Measurements from ENCODE around the gene NCOA4. TPM values are rescaled to one million over a fixed set of nuclear protein-coding genes. Genes with fewer than 3 reads are reported as not detected.
A peak's percentile ranks its signal among the peaks of the same experiment; 100 is the strongest.
"Not testable (repeated sequence)": the region's sequence is repeated elsewhere in the genome, so short reads cannot be mapped to it uniquely, and the experiment has no call there.

Gene NCOA4
- total RNA-seq, 1 experiment from 2014 or later: 101 TPM

DNA sequence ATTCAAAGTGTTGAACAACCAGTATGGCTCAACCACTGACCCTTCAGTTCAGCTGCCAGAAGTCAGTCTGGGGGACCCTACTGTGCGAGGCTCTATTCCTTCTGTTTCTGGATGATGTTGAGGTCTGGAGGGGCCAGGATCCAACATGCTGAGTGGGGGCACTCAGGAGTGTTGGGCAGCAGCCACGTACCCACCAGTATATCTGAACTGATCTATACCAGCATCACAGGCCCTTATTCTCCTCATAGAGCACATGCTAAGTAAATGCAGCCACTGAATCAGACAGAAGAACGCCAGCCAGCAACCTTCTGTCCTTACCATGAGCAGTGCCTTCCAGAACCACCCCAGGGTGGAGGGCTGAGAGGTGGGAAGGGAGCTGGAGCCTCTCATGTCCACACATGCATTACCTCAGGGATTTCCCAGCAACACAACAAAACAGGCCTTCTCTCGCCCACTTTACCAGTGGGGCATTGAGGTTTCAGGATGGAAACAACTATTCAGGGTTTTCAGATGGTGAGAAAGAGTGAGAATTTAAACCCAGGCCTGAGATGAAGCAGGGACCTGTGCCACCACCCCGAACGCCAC is 22.5 kb upstream of the NCOA4 start:
- no peak for DNase-seq (ENCODE audit: extremely low read depth, low read depth)

DNA sequence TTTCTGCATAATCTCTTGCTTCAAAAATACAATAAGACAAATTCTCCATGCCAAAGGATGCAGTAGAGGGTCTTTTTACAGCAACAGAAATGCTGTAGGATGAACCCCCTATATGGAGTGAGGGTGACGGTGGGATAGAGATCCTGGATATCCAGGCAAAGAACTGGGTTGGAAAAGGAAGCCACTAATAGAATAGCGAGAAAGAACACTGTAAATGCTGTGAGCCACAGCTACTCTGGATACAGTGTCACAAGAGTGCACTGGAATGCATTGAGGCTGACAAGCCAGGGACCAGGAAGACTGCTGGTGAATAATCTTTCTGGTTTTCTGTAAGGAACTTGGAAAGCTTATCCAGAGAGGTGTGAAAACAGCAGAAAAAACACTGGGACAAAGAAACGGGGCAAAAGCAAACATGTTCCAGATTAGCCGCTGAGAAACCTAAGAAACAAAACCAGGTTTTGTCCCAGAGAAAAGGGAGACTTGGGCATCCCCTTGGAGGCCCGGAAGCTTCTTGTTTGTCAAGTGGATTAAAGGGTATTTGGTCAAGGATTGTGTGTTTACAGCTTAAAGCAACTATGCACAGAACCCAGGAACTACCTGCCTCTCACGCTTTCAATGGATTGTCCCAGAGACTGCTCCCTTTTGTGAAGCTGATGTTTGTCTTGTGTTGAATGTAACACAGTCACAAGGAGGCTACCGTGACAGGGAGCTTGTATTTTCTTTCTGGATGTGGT is 21.8 kb upstream of the NCOA4 start:
- DNase-seq (ENCODE audit: extremely low read depth, low read depth): no peak

DNA sequence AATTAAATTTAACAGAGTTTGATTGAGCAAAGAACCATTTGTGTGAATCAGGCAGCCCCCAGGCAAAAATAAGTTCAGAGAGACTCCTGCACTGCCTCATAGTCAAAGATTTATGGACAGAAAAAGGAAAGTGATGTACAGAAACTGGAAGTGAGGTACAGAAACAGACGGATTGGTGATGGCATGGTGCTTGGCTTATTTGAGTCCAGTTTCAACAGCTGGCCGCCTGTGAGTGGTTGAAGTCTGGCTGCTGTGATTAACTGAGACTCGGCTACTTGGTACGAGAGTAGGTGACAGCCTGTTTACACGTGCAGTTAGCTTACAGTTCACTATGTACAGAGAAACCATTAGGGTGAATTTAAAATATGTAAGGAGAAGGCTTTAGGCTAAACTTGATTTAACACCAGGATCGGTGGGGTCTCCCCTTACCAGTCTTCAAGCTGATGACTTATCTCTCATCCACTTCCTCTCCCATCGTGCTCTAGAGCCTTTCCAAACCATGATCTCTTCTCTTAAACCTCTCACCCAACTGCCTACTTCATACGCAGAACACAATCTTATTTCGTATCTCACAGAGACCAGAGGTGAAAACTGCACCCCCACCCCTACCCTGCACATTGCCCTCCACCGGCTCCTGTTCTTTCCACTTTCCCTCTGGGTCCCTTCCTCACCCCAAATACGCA is 20.7 kb upstream of the NCOA4 start:
- no peak for DNase-seq (ENCODE audit: extremely low read depth, low read depth)

DNA sequence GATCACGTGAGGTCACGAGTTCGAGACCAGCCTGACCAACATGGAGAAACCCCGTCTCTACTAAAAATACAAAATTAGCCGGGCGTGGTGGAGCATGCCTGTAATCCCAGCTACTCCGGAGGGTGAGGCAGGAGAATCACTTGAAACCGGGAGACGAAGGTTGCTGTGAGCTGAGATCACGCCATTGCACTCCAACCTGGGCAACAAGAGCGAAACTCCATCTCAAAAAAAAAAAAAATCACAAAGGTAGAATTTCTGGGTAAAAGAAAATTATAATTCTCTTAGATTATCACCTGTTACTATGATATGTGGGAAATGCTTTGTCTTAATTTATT is 19.0 kb upstream of the NCOA4 start:
- DNase-seq (ENCODE audit: extremely low read depth, low read depth): not testable (repeated sequence)

DNA sequence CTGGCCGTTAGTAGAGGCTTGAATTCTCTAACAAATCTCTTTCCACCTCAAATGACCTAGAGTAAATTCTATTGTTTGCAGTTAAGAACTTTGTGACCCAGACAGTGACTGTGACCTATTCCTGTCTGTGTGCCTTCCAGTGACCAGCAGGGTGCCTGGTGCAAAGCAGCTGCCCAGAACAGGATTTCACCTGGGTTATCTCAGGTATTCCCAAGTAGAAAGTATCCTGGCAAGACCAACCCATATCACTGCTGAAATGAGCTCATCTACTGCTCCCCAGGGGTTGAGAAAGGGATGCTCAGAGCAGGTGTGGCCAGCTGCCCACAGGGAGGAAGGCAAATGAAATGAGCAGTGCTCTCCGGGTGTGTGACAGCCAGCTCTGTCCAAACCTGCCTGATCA is 17.7 kb upstream of the NCOA4 start:
- DNase-seq (ENCODE audit: extremely low read depth, low read depth): no peak

DNA sequence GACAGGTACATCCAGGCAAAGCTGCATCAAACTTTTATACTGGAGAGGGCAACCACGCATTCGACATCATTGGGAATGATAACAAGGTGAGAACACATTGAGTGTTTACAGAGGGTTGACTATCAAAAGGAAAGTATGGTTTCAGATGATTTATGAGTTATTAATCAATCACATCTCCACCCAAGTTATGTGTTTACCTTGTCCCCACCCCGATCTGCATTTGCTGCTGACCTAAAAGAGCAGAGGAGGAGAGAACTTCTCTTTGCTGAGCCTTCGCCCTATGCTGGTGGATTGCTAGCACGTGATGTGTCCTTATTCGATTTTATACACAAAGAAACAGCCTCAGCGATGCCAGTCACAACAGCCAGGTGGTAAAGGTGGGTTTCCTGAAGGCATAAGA is 15.8 kb upstream of the NCOA4 start, which contains the start of gene MSMB:
TSS of gene MSMB (minus strand) at position 9 of the 400 bp plus-strand sequence. CDS start 32 bp downstream, outside the sequence.
- no peak for DNase-seq (ENCODE audit: extremely low read depth, low read depth)

DNA sequence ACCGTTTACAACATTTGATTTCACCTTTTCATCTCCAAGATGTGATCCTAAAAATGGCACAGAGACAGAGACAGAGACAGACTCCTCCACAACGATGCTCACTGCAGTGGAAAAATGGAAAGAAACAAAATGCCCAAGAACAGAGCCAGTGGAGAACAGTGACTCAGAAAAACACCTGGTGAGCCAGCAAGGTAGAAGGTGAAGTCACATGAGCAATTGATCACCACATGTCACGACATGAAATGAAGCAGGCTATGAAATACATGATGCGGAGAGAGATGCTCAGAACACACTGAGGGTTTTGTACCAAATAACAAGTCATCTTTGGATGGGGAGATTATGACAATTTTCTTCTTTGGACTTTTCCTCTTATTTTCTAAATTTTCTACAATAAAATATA is 12.1 kb upstream of the NCOA4 start:
- DNase-seq (ENCODE audit: extremely low read depth, low read depth): no peak

DNA sequence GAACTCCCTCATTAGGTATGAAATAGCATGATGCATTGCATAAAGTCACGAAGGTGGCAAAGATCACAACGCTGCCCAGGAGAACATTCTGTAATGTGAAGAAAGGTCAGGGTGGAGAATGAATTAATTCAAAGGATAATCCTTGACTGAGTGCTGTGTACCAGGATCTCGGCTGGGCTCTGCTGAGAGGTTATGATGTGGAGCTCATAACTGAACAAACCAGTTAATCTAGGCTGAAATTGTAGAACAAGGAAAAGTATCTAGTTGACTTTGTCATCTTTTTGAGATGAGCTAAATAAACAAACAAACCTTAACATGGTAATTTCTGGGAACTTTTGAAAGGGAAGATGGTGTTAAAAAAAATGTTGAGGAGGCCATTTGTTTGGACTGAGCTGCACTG is 9.6 kb upstream of the NCOA4 start:
- no peak for DNase-seq (ENCODE audit: extremely low read depth, low read depth)

DNA sequence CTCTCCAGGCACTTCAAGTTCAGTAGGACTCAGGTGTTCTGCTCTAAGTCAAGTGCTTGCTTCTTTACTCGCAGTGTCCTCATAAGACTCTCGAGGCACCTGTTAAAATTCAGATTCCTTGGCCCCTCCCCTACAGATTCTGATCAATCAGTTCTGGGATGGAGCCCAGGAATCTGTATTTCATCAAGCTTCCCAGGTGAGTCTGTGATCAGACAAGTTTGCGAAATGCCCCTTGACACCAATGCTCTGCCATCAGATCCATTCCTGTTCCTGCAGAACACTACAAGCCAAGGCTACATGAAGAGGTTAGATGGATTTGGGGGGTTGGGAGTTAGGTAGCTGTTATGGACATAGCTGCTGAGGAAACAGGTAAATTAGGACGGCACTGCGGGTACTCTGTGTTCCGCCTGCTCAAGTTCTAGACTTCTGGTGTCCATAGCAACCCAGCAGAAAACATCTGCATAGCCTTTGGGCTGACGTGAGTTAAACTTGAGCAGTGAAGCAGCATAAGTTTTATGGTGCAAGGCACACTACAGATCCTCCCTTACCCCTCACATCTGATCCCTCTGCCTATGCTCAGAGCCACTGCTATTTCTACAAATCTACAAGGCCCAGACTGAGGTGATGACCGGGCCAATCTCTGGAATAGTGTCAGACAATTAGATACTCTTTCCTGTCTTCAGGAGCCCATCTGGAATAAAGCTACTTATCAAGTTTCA is 6.8 kb upstream of the NCOA4 start:
- no peak for DNase-seq (ENCODE audit: extremely low read depth, low read depth)

DNA sequence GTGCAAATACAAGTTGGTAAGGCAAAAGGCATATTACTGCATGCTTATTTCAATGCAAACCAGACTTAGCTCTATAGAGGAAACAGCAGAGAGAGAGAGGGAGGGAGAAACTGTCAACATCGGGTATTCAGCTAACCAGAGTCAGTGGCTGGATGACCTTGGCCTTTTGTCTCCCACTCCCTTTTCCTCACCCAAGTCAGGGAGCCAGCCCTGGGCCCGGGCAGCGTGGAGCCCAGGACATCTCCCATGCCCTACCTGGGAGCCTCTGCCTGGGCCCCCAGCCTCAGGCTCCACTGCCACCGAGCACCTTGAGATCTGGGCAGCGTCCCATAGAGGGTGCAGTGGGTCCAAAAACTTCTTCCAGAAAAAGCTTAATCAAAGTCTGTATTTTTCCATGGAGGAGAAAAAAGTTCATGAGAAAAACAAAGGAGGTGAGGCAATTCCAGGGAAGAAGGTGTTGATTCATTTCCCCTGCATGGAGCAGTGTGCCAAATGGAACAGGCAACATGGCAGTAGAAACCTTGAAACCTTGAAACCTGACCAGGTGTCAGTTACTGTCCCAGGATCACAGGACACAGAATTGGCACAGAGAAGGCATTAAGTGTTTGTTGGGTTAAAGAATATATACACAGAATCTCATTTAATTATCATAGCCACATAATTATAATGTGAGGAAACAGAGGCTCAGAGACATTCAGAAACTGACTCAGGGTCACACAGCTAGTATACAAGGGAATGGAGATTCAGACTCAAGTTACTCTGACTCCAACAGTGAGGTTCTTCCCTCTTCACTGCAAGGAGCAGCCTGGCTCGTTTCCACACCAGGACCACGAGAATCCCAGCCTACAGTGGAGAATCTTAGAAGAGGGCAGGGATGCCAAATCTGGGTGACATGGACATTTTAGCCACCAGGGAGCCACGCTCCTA is 5.8 kb upstream of the NCOA4 start:
- DNase-seq (ENCODE audit: extremely low read depth, low read depth): no peak

DNA sequence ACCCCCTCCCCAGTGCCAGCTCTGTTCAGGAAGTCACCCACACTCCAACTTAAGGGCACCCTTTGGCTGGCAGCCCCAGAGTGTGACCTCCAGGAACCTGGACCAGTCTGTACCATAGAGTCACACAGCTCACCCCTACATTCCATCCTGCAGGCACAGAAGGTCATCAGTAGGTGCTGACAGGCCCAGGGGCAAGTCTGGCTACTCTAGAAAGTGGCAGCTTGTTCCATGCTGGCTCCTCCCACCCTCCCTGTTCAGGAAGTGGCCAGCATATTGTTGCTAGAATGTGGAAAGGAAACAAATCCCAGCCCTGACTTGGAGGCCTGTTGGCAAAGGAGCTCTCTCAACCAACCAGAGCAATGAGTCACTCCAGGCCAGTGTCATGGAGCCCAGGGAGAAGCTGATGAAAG is 3.2 kb upstream of the NCOA4 start:
- DNase-seq (ENCODE audit: extremely low read depth, low read depth): peak; percentile 28

DNA sequence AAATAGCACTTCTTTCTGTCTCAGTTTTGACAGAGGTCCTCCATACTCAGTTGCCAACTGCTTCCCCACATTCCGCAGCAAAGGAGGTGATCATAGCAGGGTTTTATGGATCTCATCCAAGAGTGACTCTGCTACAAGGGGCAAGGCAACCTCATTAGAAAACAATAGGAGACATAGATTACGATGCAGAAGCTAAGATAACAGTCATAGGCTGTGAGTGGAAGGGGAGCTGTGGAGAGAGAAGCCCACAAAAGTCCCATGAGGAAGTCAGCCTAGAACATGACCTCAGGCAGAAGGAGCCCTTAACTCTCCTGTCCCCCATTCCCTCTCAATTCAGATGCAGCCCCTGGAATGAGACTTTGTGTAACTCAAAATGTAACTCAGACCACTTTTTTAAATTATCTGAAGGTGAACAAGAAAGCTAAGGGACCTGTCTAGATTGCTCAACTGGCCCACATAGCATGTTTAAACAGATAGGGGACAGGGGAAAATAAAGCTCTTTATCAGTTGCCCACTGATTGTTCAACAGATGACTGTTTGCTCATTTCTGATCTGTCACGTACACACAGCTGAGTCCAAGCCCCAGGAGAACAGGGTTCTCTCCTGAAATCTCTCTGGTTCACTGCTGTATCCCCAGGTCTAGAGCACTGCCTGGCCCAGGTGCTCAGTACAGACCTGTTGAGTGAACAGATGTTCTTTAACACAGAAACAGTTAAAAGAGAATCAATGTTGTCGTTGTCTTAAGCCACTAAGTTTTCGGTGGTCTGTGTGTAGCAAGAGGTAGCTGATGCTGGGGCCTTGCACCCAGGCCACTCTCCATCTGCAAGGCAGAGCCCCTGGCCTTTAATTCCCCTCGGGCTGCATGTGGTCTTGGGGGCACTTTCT is 1.5 kb upstream of the NCOA4 start:
- DNase-seq (ENCODE audit: extremely low read depth, low read depth): no peak

DNA sequence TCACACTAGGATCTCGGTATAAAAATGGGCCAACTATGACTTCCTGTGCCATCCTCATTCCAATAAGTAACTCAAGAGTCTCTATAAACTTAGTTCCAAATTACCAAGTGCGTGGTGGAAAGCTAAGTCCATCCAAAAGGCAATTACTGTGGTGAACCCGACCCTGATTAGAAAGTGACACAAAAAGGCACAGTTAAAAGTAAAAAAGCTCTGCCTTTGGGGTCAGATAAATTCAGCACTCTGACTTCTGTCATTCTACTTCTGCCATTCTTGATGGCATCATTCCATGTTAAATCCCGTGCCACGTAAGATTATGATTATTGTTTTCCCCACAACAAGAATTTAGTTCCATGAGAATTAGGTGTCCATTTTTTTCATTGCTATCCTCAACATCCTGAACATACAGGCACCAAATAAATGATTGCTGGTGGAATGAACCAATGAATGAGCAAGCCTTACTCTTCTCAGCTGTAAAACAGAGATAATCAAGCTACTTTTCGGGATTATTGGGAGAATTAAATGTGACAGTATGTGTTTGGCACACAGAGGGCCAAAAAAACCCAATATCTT is 877 bp downstream of the NCOA4 start:
- DNase-seq (ENCODE audit: extremely low read depth, low read depth): no peak

DNA sequence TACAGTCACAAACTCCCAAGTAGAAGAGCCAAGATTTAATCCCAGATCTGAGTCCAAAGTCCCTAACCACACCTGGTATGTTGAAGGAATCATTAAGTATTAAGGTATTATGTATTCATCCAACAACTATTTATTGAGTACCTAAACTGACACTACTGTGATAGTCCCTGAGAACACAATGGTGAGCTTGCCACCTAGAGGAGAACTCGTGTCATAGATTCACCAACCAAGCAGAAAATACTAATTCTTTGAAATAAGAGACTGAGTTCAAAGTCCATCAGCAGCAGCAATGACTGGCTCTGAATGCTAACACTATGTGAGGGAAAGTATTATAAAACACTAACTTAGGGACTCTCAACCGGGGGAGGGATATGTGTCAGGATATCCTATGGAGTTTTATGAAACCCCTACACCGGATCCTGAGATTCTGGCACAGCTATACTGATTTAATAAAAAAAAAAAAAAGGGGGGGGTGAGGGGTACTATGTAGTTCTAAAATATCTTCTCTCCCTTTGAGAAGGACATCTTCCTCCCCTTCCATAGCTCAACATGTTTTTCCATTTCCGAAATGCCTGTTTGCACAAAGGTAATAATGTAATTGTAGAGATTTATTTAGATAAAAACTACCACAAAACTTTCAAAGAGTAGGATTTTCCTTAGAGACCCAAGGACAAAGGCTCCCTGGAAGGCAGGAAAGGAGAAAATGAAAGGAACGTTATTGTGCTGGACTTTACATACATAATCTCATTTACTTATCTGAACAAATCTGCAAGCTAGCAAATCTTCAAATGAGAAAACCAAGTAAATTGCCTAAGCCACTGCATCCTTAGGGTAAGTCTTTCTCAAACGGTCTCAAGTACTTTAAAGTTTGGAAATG is 1.6 kb downstream of the NCOA4 start:
- peak; percentile 60 for DNase-seq (ENCODE audit: extremely low read depth, low read depth)

DNA sequence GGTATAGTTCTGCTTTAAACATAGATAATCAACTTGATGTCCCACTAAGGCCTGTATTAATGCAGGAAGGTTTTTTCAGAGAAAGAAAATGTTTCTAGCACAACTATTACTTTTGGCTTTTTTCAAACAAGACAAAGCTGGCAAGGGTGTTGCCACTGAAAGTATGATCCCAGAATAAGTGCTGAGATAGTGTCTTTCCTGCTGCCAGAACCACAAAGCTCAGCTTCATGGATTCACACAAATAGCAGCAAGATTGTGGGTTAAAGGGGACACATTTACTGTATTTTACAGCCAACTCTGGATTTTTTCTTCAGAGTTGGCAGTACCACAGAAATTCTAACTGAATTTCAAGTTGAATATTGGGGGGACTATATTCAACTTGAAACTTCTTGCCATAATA is 4.3 kb downstream of the NCOA4 start:
- DNase-seq (ENCODE audit: extremely low read depth, low read depth): no peak

DNA sequence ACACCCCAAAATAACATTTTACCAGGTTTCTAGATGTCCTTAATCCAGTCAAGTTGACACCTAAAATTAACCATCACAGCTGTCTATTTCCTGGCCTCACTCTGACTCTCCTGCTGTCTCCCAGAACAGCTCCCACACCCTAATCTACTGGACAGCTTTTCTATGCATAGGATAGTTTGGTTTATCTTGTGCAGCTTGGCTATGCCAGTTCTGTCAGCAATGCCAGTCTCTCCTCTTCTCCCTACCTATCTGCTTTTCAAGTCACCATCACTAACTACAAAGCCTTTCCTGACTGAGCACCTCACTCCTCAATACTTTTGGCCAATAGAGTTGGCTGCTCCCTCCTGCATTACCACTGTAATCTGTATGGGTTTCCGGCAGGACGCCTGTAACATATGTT is 5.0 kb downstream of the NCOA4 start:
- DNase-seq (ENCODE audit: extremely low read depth, low read depth): no peak

DNA sequence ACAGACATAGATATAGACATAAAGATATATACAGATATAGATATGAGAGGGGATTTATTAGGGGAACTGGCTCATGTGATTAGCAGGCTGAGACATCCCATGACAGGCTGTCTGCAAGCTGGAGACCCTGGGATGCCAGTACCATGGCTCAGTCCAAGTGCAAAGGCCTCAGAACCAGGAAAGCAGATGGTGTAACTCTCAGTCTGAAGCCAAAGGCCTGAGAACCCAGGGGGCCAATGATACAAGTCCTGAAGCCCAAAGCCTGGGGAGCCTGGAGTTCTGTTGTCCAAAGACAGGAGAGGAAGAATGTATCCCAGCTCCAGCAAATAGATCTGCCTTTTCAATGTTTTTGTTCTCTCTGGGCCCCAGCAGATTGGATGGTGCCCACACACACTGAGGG is 5.5 kb downstream of the NCOA4 start:
- DNase-seq (ENCODE audit: extremely low read depth, low read depth): no peak

Measured in NCI-H460 (cell line).